GM21825 (cell line): Measurements from ENCODE around the gene TULP4.

ENCODE experiments used
- ATAC-seq: cut with Tn5 transposase; IDR thresholded peaks from one replicate; pipeline ENCODE4 v1.9.1; 2021; ENCODE audit warnings: mild to moderate bottlenecking, moderate library complexity; ENCODE audit not compliant: unreplicated experiment

TULP4 gene

GRCh38 chr6:158312165-158312564 lies at the start of gene TULP4:
Gene TULP4, plus strand, starts transcription at chr6:158312465. Its CDS starts 1,552 bp downstream, at chr6:158314017.
- ATAC-seq: no peak

GRCh38 chr6:158262755-158263154 lies 49.5 kb upstream of the TULP4 start:
- ATAC-seq: no peak

- no peak for ATAC-seq
These were observed 48.1 kb upstream of the TULP4 start for GRCh38 chr6:158264180-158264579.

GRCh38 chr6:158266131-158266530 lies 46.1 kb upstream of the TULP4 start:
- ATAC-seq: no peak

- no peak for ATAC-seq
These were observed 43.7 kb upstream of the TULP4 start for GRCh38 chr6:158268361-158269147.

GRCh38 chr6:158269657-158270056 lies 42.6 kb upstream of the TULP4 start:
- ATAC-seq: no peak

GRCh38 chr6:158270389-158271127 lies 41.7 kb upstream of the TULP4 start:
- ATAC-seq: no peak

GRCh38 chr6:158272324-158272723 lies 39.9 kb upstream of the TULP4 start:
- ATAC-seq: no peak

- ATAC-seq: no peak
These were observed 34.3 kb upstream of the TULP4 start for GRCh38 chr6:158278004-158278403.

- ATAC-seq: no peak
These were observed 32.6 kb upstream of the TULP4 start for GRCh38 chr6:158279615-158280014.

- no peak for ATAC-seq
These were observed 28.8 kb upstream of the TULP4 start for GRCh38 chr6:158283304-158283980.

GRCh38 chr6:158284007-158284875 lies 28.0 kb upstream of the TULP4 start:
- ATAC-seq: no peak

GRCh38 chr6:158284876-158285655 lies 27.2 kb upstream of the TULP4 start:
- no peak for ATAC-seq

GRCh38 chr6:158285656-158286021 lies 26.6 kb upstream of the TULP4 start:
- no peak for ATAC-seq

- no peak for ATAC-seq
These were observed 25.9 kb upstream of the TULP4 start for GRCh38 chr6:158286413-158286812.

GRCh38 chr6:158287047-158287446 lies 25.2 kb upstream of the TULP4 start:
- no peak for ATAC-seq

GRCh38 chr6:158290040-158290439 lies 22.2 kb upstream of the TULP4 start:
- ATAC-seq: peak; percentile 57

GRCh38 chr6:158290659-158291058 lies 21.6 kb upstream of the TULP4 start:
- ATAC-seq: peak; percentile 78

GRCh38 chr6:158292016-158292415 lies 20.2 kb upstream of the TULP4 start:
- no peak for ATAC-seq

GRCh38 chr6:158293122-158293521 lies 19.1 kb upstream of the TULP4 start:
- no peak for ATAC-seq
